ENCODE measurements around the gene FKBP11. TPM values are rescaled to one million over a fixed set of nuclear protein-coding genes. Genes with fewer than 3 reads are reported as not detected.

FKBP11 gene
- total and polyA plus RNA-seq, 2 of the 13 experiments (the other 11 are each of a cell fraction or from before 2014, with no cell fraction given) = 15.5 to 19.4 TPM

GRCh38 chr12:48910196-48910595 is 15.1 kb downstream of the FKBP11 start (continued):
- TF ChIP-seq ZNF446 (CRISPR knock-in tag; IDR thresholded peaks at IDR 0.05) (no peak), SPEN (CRISPR knock-in tag; IDR thresholded peaks at IDR 0.05; ENCODE audit: low read depth) (no peak), THAP7 (CRISPR knock-in tag; IDR thresholded peaks at IDR 0.05) (no peak), ZNF264 (CRISPR knock-in tag; IDR thresholded peaks at IDR 0.05) (0 out of 2 replicates have a peak, but pooled peaks have one; percentile 50), TCF12 (IDR thresholded peaks at IDR 0.05) (no peak), TCF12 (CRISPR knock-in tag; IDR thresholded peaks at IDR 0.05) (no peak), IRF1 (CRISPR knock-in tag; IDR thresholded peaks at IDR 0.05; ENCODE audit: low read depth) (no peak; the same call in 1 of the 2 replicates), ZNF790 (CRISPR knock-in tag; IDR thresholded peaks at IDR 0.05; ENCODE audit: borderline replicate concordance) (no peak), ZNF496 (CRISPR knock-in tag; IDR thresholded peaks at IDR 0.05; ENCODE audit: insufficient replicate concordance) (no peak), TP53 (CRISPR knock-in tag; conservative IDR thresholded peaks at IDR 0.05) (0 out of 2 replicates have a peak, but pooled peaks have one; percentile 27), MLX (CRISPR knock-in tag; IDR thresholded peaks at IDR 0.05) (peak; percentile 94), GMEB2 (CRISPR knock-in tag; IDR thresholded peaks at IDR 0.05; ENCODE audit: low read depth) (0 out of 2 replicates have a peak, but pooled peaks have one; percentile 31), ARHGAP35 (CRISPR knock-in tag; IDR thresholded peaks at IDR 0.05; ENCODE audit: borderline replicate concordance) (no peak), MNT (IDR thresholded peaks at IDR 0.05) (no peak), ZNF24 (IDR thresholded peaks at IDR 0.05) (no peak), ZNF607 (CRISPR knock-in tag; IDR thresholded peaks at IDR 0.05; ENCODE audit: borderline replicate concordance) (no peak), SMARCC2 (IDR thresholded peaks at IDR 0.05) (no peak), ZNF230 (CRISPR knock-in tag; IDR thresholded peaks at IDR 0.05) (no peak), ZNF543 (CRISPR knock-in tag; IDR thresholded peaks at IDR 0.05) (peak; percentile 41; the same call in 1 of the 2 replicates), RERE (CRISPR knock-in tag; IDR thresholded peaks at IDR 0.05; ENCODE audit: low read depth) (peak; percentile 99), GABPB1 (CRISPR knock-in tag; IDR thresholded peaks at IDR 0.05) (no peak)
